ENCODE data around the gene LCORL. TPM values are rescaled to one million over a fixed set of nuclear protein-coding genes. Genes with fewer than 3 reads are reported as not detected.

The LCORL gene
- total and polyA plus RNA-seq, 9 donors = 4.5 to 21.8 (median 16.6) TPM

GRCh38 chr4:17921451-17921850, 100.1 kb downstream of the LCORL start:
- Histone ChIP-seq H3K27ac (no peak overlapping the region), H3K4me1 (ENCODE audit: insufficient read depth) (no peaks in the 10 kb centered on the region), H3K27me3 (no peaks in the 10 kb centered on the region), H3K9me3 (no peaks in the 10 kb centered on the region), H3K4me3 (no peak overlapping the region), H3K36me3 (no peaks in the 10 kb centered on the region)
- no peak for DNase-seq
- intact Hi-C loops (cut with DNase I) = no loop called here
- TF ChIP-seq CTCF (IDR thresholded peaks at IDR 0.05) (no peak), POLR2A (IDR thresholded peaks at IDR 0.05) (no peak), EP300 (IDR thresholded peaks at IDR 0.05) (no peak)
- 91 to 100% (median 100%) methylated on average over 1 of the region's 1 CpG for WGBS, 3 donors

GRCh38 chr4:17920681-17921080, 100.9 kb downstream of the LCORL start:
- no peak overlapping the region for H3K4me3 ChIP-seq
- H3K4me1 ChIP-seq (ENCODE audit: insufficient read depth) = no peaks in the 10 kb centered on the region
- no peak for DNase-seq
- H3K9me3 ChIP-seq = no peaks in the 10 kb centered on the region
- 89 to 98% (median 97%) methylated on average over 1 of the region's 1 CpG for WGBS, 3 donors
- H3K36me3 ChIP-seq = no peaks in the 10 kb centered on the region
- H3K27me3 ChIP-seq = no peaks in the 10 kb centered on the region
- intact Hi-C loops (cut with DNase I) = no loop called here
- TF ChIP-seq POLR2A (IDR thresholded peaks at IDR 0.05) (no peak), CTCF (IDR thresholded peaks at IDR 0.05) (no peak), EP300 (IDR thresholded peaks at IDR 0.05) (no peak)
- H3K27ac ChIP-seq = no peak overlapping the region

DNA sequence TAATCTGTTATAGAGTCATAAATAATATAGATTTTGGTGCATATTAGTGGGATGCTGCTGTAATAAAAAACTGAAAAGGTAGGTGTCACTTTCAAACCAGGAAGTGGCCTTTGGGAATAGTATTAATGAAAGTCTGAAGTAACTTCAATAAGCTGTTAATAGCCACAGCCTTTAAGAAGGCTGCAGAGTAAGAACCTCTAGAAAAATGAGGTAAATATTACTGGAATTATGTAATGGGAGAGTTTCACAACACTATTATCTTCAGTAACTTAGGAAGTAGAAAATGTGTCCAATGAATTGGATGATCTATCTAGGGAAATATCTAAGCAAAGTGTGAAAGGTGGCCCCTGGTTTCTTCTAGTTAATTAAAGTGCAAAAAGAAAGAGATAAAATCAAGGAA, 106.1 kb downstream of the LCORL start:
- Histone ChIP-seq H3K9me3 (no peaks in the 10 kb centered on the region), H3K4me3 (no peak overlapping the region), H3K27ac (no peak overlapping the region), H3K27me3 (no peaks in the 10 kb centered on the region), H3K36me3 (no peaks in the 10 kb centered on the region), H3K4me1 (ENCODE audit: insufficient read depth) (no peaks in the 10 kb centered on the region)
- DNase-seq = no peak
- no peak for TF ChIP-seq POLR2A (IDR thresholded peaks at IDR 0.05)
- intact Hi-C loops (cut with DNase I) = no loop called here

DNA sequence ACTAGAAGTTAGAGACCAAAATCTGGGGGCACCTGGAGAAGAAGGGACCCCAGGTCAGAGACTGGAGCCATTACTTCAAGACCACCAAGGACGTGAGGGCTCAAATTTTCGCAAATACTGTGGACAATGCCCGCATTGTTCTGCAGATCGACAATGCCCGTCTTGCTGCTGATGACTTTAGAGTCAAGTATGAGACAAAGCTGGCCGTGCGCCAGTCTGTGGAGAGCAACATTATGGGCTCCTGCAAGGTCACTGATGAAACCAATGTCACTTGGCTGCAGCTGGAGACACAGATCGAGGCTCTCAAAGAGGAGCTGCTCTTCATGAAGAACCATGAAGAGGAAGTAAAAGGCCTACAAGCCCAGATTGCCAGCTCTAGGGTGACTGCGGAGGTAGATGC, 109.5 kb downstream of the LCORL start:
- intact Hi-C loops (cut with DNase I) = no loop called here
- Histone ChIP-seq H3K9me3 (no peaks in the 10 kb centered on the region), H3K27ac (no peak overlapping the region), H3K4me1 (ENCODE audit: insufficient read depth) (no peaks in the 10 kb centered on the region), H3K36me3 (no peaks in the 10 kb centered on the region), H3K4me3 (no peak overlapping the region), H3K27me3 (no peaks in the 10 kb centered on the region)
- DNase-seq = no peak
- 93 to 97% (median 93%) methylated on average over 9 of the region's 9 CpGs for WGBS, 3 donors
- no peak for TF ChIP-seq EP300 (IDR thresholded peaks at IDR 0.05)
- TF ChIP-seq CTCF (IDR thresholded peaks at IDR 0.05) = no peak
- no peak for TF ChIP-seq POLR2A (IDR thresholded peaks at IDR 0.05)

DNA sequence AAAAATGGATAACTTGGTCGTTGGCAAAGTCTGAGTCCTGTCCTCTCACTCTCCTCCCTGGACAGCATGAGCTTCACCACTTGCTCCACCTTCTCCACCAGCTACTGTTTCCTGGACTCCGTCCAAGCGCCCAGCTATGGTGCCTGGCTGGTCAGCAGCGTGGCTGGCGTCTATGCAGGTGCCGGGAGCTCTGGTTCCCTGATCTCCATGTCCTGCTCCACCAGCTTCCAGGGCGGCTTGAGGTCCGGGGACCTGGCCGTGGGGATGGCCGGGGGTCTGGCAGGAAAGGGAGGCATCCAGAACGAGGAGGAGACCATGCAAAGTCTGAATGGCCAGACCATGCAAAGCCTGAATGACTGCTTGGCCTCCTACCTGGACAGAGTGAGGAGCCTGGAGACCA, 109.9 kb downstream of the LCORL start:
- Histone ChIP-seq H3K4me3 (no peak overlapping the region), H3K27me3 (no peaks in the 10 kb centered on the region), H3K27ac (no peak overlapping the region), H3K4me1 (ENCODE audit: insufficient read depth) (no peaks in the 10 kb centered on the region), H3K36me3 (no peaks in the 10 kb centered on the region), H3K9me3 (no peaks in the 10 kb centered on the region)
- intact Hi-C loops (cut with DNase I) = no loop called here
- TF ChIP-seq EP300 (IDR thresholded peaks at IDR 0.05) (no peak), POLR2A (IDR thresholded peaks at IDR 0.05) (no peak), CTCF (IDR thresholded peaks at IDR 0.05) (no peak)
- DNase-seq = no peak
- 95 to 96% (median 96%) methylated on average over 11 of the region's 11 CpGs for WGBS, 3 donors
